ENCODE data around the gene ACBD4. TPM values are rescaled to one million over a fixed set of nuclear protein-coding genes. Genes with fewer than 3 reads are reported as not detected.

Gene ACBD4
- total and polyA plus RNA-seq, 2 of the 13 experiments (the other 11 are each of a cell fraction or from before 2014, with no cell fraction given), result 16.1 to 26.9 TPM

DNA sequence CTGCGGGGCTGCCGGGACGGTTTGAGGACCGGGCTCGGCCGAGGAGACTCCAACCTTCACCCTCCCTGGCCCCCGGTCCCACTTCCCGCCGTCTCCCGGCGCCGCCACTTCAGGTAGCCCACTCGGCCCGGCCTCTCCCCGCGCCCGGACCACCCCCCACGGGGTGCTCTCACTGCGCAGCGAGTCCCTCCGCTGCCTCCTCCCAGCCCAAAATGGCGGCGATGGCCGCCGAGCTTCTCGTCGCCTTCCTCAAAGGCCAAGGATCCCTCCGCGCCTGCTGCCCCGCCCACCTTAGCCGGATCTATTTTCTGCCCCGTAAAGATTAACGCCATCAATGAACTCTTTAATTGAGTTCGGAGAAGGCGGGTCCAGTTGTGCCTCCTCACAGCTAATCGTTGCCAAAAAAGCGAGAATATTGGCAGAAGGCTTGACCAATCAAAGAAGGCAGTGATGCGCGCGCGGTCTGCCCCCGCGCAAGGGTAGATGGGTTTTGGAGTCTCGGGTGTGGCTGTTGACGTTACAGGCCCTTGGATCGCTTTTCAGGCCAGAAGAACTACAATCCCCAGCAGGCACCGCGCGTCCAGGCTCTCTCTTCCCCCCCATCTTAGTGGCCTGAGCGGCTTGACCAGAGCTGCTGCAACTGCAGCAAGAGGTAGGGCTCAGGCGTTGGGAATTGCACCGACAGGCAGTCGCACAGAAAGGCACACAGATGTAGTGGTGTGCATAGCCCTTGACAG is 26.0 kb downstream of the ACBD4 start, which contains the start of gene HEXIM2 (continued):
- TF ChIP-seq, protein P1, sequence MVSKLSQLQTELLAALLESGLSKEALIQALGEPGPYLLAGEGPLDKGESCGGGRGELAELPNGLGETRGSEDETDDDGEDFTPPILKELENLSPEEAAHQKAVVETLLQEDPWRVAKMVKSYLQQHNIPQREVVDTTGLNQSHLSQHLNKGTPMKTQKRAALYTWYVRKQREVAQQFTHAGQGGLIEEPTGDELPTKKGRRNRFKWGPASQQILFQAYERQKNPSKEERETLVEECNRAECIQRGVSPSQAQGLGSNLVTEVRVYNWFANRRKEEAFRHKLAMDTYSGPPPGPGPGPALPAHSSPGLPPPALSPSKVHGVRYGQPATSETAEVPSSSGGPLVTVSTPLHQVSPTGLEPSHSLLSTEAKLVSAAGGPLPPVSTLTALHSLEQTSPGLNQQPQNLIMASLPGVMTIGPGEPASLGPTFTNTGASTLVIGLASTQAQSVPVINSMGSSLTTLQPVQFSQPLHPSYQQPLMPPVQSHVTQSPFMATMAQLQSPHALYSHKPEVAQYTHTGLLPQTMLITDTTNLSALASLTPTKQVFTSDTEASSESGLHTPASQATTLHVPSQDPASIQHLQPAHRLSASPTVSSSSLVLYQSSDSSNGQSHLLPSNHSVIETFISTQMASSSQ (IDR thresholded peaks at IDR 0.05; ENCODE audit: low read depth), result peak; percentile 75
- TF ChIP-seq, protein P1 (CRISPR knock-in tag; IDR thresholded peaks at IDR 0.05; ENCODE audit: borderline replicate concordance), result peak; percentile 68; the same call in 1 of the 2 replicates
- TF ChIP-seq, protein P2, sequence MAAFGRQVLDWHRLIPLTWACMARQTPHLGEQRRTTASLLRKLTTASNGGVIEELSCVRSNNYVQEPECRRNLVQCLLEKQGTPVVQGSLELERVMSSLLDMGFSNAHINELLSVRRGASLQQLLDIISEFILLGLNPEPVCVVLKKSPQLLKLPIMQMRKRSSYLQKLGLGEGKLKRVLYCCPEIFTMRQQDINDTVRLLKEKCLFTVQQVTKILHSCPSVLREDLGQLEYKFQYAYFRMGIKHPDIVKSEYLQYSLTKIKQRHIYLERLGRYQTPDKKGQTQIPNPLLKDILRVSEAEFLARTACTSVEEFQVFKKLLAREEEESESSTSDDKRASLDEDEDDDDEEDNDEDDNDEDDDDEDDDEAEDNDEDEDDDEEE (CRISPR knock-in tag; IDR thresholded peaks at IDR 0.05), result peak; percentile 72; the same call in 1 of the 2 replicates
- TF ChIP-seq, protein P3, sequence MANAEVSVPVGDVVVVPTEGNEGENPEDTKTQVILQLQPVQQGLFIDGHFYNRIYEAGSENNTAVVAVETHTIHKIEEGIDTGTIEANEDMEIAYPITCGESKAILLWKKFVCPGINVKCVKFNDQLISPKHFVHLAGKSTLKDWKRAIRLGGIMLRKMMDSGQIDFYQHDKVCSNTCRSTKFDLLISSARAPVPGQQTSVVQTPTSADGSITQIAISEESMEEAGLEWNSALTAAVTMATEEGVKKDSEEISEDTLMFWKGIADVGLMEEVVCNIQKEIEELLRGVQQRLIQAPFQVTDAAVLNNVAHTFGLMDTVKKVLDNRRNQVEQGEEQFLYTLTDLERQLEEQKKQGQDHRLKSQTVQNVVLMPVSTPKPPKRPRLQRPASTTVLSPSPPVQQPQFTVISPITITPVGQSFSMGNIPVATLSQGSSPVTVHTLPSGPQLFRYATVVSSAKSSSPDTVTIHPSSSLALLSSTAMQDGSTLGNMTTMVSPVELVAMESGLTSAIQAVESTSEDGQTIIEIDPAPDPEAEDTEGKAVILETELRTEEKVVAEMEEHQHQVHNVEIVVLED (CRISPR knock-in tag; IDR thresholded peaks at IDR 0.05; ENCODE audit: borderline replicate concordance), result peak; percentile 89
- TF ChIP-seq, protein P4, sequence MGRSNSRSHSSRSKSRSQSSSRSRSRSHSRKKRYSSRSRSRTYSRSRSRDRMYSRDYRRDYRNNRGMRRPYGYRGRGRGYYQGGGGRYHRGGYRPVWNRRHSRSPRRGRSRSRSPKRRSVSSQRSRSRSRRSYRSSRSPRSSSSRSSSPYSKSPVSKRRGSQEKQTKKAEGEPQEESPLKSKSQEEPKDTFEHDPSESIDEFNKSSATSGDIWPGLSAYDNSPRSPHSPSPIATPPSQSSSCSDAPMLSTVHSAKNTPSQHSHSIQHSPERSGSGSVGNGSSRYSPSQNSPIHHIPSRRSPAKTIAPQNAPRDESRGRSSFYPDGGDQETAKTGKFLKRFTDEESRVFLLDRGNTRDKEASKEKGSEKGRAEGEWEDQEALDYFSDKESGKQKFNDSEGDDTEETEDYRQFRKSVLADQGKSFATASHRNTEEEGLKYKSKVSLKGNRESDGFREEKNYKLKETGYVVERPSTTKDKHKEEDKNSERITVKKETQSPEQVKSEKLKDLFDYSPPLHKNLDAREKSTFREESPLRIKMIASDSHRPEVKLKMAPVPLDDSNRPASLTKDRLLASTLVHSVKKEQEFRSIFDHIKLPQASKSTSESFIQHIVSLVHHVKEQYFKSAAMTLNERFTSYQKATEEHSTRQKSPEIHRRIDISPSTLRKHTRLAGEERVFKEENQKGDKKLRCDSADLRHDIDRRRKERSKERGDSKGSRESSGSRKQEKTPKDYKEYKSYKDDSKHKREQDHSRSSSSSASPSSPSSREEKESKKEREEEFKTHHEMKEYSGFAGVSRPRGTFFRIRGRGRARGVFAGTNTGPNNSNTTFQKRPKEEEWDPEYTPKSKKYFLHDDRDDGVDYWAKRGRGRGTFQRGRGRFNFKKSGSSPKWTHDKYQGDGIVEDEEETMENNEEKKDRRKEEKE (IDR thresholded peaks at IDR 0.05), result no peak
- TF ChIP-seq ZFP37 (CRISPR knock-in tag; IDR thresholded peaks at IDR 0.05; ENCODE audit: borderline replicate concordance), result no peak
- peak; percentile 95 for TF ChIP-seq POLR2AphosphoS5 (IDR thresholded peaks at IDR 0.05; ENCODE audit: low read depth, low read length)
- TF ChIP-seq STAT5B (CRISPR knock-in tag; IDR thresholded peaks at IDR 0.05), result peak; percentile 61; the same call in 1 of the 2 replicates
- TF ChIP-seq KAT7 (CRISPR knock-in tag; IDR thresholded peaks at IDR 0.05; ENCODE audit: borderline replicate concordance), result peak; percentile 98
- TF ChIP-seq, protein P5, sequence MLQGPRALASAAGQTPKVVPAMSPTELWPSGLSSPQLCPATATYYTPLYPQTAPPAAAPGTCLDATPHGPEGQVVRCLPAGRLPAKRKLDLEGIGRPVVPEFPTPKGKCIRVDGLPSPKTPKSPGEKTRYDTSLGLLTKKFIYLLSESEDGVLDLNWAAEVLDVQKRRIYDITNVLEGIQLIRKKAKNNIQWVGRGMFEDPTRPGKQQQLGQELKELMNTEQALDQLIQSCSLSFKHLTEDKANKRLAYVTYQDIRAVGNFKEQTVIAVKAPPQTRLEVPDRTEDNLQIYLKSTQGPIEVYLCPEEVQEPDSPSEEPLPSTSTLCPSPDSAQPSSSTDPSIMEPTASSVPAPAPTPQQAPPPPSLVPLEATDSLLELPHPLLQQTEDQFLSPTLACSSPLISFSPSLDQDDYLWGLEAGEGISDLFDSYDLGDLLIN (CRISPR knock-in tag; IDR thresholded peaks at IDR 0.05; ENCODE audit: borderline replicate concordance), result peak; percentile 70; the same call in 1 of the 2 replicates
- no peak for TF ChIP-seq MAFG (CRISPR knock-in tag; IDR thresholded peaks at IDR 0.05)
- TF ChIP-seq, protein P6, sequence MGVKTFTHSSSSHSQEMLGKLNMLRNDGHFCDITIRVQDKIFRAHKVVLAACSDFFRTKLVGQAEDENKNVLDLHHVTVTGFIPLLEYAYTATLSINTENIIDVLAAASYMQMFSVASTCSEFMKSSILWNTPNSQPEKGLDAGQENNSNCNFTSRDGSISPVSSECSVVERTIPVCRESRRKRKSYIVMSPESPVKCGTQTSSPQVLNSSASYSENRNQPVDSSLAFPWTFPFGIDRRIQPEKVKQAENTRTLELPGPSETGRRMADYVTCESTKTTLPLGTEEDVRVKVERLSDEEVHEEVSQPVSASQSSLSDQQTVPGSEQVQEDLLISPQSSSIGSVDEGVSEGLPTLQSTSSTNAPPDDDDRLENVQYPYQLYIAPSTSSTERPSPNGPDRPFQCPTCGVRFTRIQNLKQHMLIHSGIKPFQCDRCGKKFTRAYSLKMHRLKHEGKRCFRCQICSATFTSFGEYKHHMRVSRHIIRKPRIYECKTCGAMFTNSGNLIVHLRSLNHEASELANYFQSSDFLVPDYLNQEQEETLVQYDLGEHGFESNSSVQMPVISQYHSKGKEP (CRISPR knock-in tag; IDR thresholded peaks at IDR 0.05), result peak; percentile 63; the same call in 1 of the 2 replicates
- TF ChIP-seq PTBP1 (IDR thresholded peaks at IDR 0.05; ENCODE audit: low read depth, low read length, poor library complexity, severe bottlenecking), result no peak
- TF ChIP-seq MED1 (CRISPR knock-in tag; IDR thresholded peaks at IDR 0.05), result peak; percentile 77
